C4-2B (cell line): ENCODE measurements around the gene SNPH.

Experiments used
- ZFX ChIP-seq: fragments of 450-650 bp; IDR thresholded peaks from 2 replicates; pipeline ENCODE4 v1.6.1; 2017
- TF ChIP-seq, protein P1 (sequence below): fragments of 450-650 bp; conservative IDR thresholded peaks from 2 replicates; pipeline ENCODE4 v1.5.1; 2017; ENCODE audit warnings: mild to moderate bottlenecking

GRCh38 chr20:1323830-1324597 is 57.9 kb downstream of the SNPH start:
- TF ChIP-seq, protein P1, sequence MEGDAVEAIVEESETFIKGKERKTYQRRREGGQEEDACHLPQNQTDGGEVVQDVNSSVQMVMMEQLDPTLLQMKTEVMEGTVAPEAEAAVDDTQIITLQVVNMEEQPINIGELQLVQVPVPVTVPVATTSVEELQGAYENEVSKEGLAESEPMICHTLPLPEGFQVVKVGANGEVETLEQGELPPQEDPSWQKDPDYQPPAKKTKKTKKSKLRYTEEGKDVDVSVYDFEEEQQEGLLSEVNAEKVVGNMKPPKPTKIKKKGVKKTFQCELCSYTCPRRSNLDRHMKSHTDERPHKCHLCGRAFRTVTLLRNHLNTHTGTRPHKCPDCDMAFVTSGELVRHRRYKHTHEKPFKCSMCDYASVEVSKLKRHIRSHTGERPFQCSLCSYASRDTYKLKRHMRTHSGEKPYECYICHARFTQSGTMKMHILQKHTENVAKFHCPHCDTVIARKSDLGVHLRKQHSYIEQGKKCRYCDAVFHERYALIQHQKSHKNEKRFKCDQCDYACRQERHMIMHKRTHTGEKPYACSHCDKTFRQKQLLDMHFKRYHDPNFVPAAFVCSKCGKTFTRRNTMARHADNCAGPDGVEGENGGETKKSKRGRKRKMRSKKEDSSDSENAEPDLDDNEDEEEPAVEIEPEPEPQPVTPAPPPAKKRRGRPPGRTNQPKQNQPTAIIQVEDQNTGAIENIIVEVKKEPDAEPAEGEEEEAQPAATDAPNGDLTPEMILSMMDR: no peak
- no peak for TF ChIP-seq ZFX
